Mesendoderm (in vitro differentiated cells): Measurements from ENCODE around the gene IARS2.
A peak's percentile ranks its signal among the peaks of the same experiment; 100 is the strongest.

Experiments
- DNase-seq: peaks from one replicate; pipeline ENCODE4 v3.0.0; 2013
- H2AK5ac ChIP-seq: 2 replicates; pipeline ENCODE4 v1.6.1; 2013; ENCODE audit warnings: low read length, inconsistent platforms
- H2BK120ac ChIP-seq: 2 replicates; pipeline ENCODE4 v1.6.1; 2013; ENCODE audit warnings: low read depth, mild to moderate bottlenecking, low read length, moderate library complexity, mixed read lengths
- H2BK15ac ChIP-seq: replicated peaks from 2 replicates; pipeline ENCODE4 v1.6.1; 2013; ENCODE audit warnings: low read depth, mild to moderate bottlenecking, moderate library complexity
- H2BK5ac ChIP-seq: 2 replicates; pipeline ENCODE4 v1.6.1; 2013; ENCODE audit warnings: low read length, inconsistent platforms
- H3K18ac ChIP-seq: 2 replicates; pipeline ENCODE4 v1.6.1; 2013; ENCODE audit warnings: mild to moderate bottlenecking, low read length, mixed read lengths
- H3K23ac ChIP-seq: one replicate; pipeline ENCODE4 v1.6.1; 2013; ENCODE audit warnings: low read length
- H3K27ac ChIP-seq: 2 replicates; pipeline ENCODE4 v1.5.1; 2013; ENCODE audit warnings: low read depth, mild to moderate bottlenecking, inconsistent platforms, low read length, moderate library complexity
- H3K27me3 ChIP-seq: 2 replicates; pipeline ENCODE4 v1.6.1; 2013; ENCODE audit warnings: low read length, control low read depth, mild to moderate bottlenecking, inconsistent platforms; ENCODE audit not compliant: insufficient read depth, poor library complexity
- H3K36me3 ChIP-seq: 2 replicates; pipeline ENCODE4 v1.6.1; 2013; ENCODE audit warnings: low read length, inconsistent platforms; ENCODE audit not compliant: control insufficient read depth, insufficient read depth
- H3K4ac ChIP-seq: one replicate; pipeline ENCODE4 v1.6.1; 2013; ENCODE audit warnings: low read depth, mild to moderate bottlenecking, low read length, moderate library complexity
- H3K4me1 ChIP-seq: 2 replicates; pipeline ENCODE4 v1.6.1; 2013; ENCODE audit warnings: low read depth, low read length, inconsistent platforms; ENCODE audit not compliant: control insufficient read depth
- H3K4me2 ChIP-seq: 2 replicates; pipeline ENCODE4 v1.6.1; 2013; ENCODE audit warnings: low read length
- H3K4me3 ChIP-seq: 2 replicates; pipeline ENCODE4 v1.5.1; 2013; ENCODE audit warnings: mild to moderate bottlenecking, low read length
- H3K56ac ChIP-seq: one replicate; pipeline ENCODE4 v1.6.1; 2013; ENCODE audit warnings: low read length
- H3K79me1 ChIP-seq: 2 replicates; pipeline ENCODE4 v1.6.1; 2013; ENCODE audit warnings: low read length, inconsistent platforms
- H3K79me2 ChIP-seq: 2 replicates; pipeline ENCODE4 v1.6.1; 2013; ENCODE audit warnings: mild to moderate bottlenecking, low read length; ENCODE audit not compliant: control insufficient read depth, insufficient read depth
- H3K9ac ChIP-seq: 2 replicates; pipeline ENCODE4 v1.6.1; 2013; ENCODE audit warnings: low read length, inconsistent platforms
- H4K5ac ChIP-seq: one replicate; pipeline ENCODE4 v1.6.1; 2013; ENCODE audit warnings: low read length
- H4K8ac ChIP-seq: one replicate; pipeline ENCODE4 v1.6.1; 2013; ENCODE audit warnings: low read depth, mild to moderate bottlenecking, control low read depth, low read length, moderate library complexity
- WGBS: extraction: QIAGEN DNeasy Blood & Tissue Kit; methylation state at CpG from one replicate; pipeline ENCODE4 v1.1.7; 2013; ENCODE audit warnings: low lambda C conversion rate, missing lambda C conversion rate; ENCODE audit not compliant: insufficient coverage; ENCODE audit errors: extremely low coverage; 5-methylcytosine and 5-hydroxymethylcytosine counted together

IARS2 gene

GRCh38 chr1:220123066-220123465, 29.1 kb downstream of the IARS2 start:
- Histone ChIP-seq H3K36me3 (no peaks in the 10 kb centered on the region), H3K56ac (no peak overlapping the region), H3K4me1 (no peaks in the 10 kb centered on the region), H3K4me2 (no peak overlapping the region), H3K4ac (no peak overlapping the region), H2BK5ac (no peak overlapping the region), H3K9ac (no peak overlapping the region), H3K27ac (no peak overlapping the region), H4K5ac (no peak overlapping the region), H2BK120ac (no peak overlapping the region), H2AK5ac (no peak overlapping the region), H2BK15ac (no peak overlapping the region), H3K18ac (no peak overlapping the region), H3K23ac (no peak overlapping the region), H3K79me2 (no peaks in the 10 kb centered on the region), H3K4me3 (no peak overlapping the region), H4K8ac (no peak overlapping the region), H3K27me3 (no peaks in the 10 kb centered on the region), H3K79me1 (no peaks in the 10 kb centered on the region)
- DNase-seq: no peak

GRCh38 chr1:220123889-220124288, 30.0 kb downstream of the IARS2 start:
- H4K8ac ChIP-seq: no peak overlapping the region
- no peak overlapping the region for H3K9ac ChIP-seq
- H3K18ac ChIP-seq: no peak overlapping the region
- H3K79me1 ChIP-seq: no peaks in the 10 kb centered on the region
- no peak overlapping the region for H3K4me3 ChIP-seq
- no peaks in the 10 kb centered on the region for H3K4me1 ChIP-seq
- no peak overlapping the region for H3K23ac ChIP-seq
- H2AK5ac ChIP-seq: no peak overlapping the region
- H3K4ac ChIP-seq: no peak overlapping the region
- no peaks in the 10 kb centered on the region for H3K27me3 ChIP-seq
- no peak overlapping the region for H3K4me2 ChIP-seq
- H2BK120ac ChIP-seq: no peak overlapping the region
- H3K36me3 ChIP-seq: no peaks in the 10 kb centered on the region
- H3K79me2 ChIP-seq: no peaks in the 10 kb centered on the region
- no peak overlapping the region for H2BK5ac ChIP-seq
- H3K56ac ChIP-seq: no peak overlapping the region
- peak; percentile 34 for DNase-seq
- no peak overlapping the region for H4K5ac ChIP-seq
- no peak overlapping the region for H2BK15ac ChIP-seq
- no peak overlapping the region for H3K27ac ChIP-seq

GRCh38 chr1:220124542-220124941, 30.6 kb downstream of the IARS2 start:
- no peaks in the 10 kb centered on the region for H3K27me3 ChIP-seq
- WGBS: no CpG with 5 or more reads among the region's 1 CpG
- no peaks in the 10 kb centered on the region for H3K4me1 ChIP-seq
- H4K5ac ChIP-seq: no peak overlapping the region
- H4K8ac ChIP-seq: no peak overlapping the region
- no peaks in the 10 kb centered on the region for H3K36me3 ChIP-seq
- no peak overlapping the region for H3K56ac ChIP-seq
- no peak overlapping the region for H2BK120ac ChIP-seq
- no peaks in the 10 kb centered on the region for H3K79me1 ChIP-seq
- H3K79me2 ChIP-seq: no peaks in the 10 kb centered on the region
- no peak overlapping the region for H3K9ac ChIP-seq
- H3K27ac ChIP-seq: no peak overlapping the region
- no peak overlapping the region for H3K18ac ChIP-seq
- no peak overlapping the region for H3K23ac ChIP-seq
- no peak overlapping the region for H3K4me2 ChIP-seq
- no peak overlapping the region for H2AK5ac ChIP-seq
- peak; percentile 34 for DNase-seq
- no peak overlapping the region for H3K4me3 ChIP-seq
- H2BK15ac ChIP-seq: no peak overlapping the region
- H2BK5ac ChIP-seq: no peak overlapping the region
- no peak overlapping the region for H3K4ac ChIP-seq

- Histone ChIP-seq H3K23ac (no peak overlapping the region), H2BK15ac (no peak overlapping the region), H2BK120ac (no peak overlapping the region), H3K27me3 (no peaks in the 10 kb centered on the region), H3K18ac (no peak overlapping the region), H3K4me2 (no peak overlapping the region), H2BK5ac (no peak overlapping the region), H3K4me1 (no peaks in the 10 kb centered on the region), H3K36me3 (no peaks in the 10 kb centered on the region), H3K4ac (no peak overlapping the region), H3K79me2 (no peaks in the 10 kb centered on the region), H3K4me3 (no peak overlapping the region), H3K9ac (no peak overlapping the region), H2AK5ac (no peak overlapping the region), H3K27ac (no peak overlapping the region), H4K5ac (no peak overlapping the region), H3K79me1 (no peaks in the 10 kb centered on the region), H4K8ac (no peak overlapping the region), H3K56ac (no peak overlapping the region)
- no peak for DNase-seq
- no CpG with 5 or more reads among the region's 3 CpGs for WGBS
Observed at GRCh38 chr1:220127076-220127475, 33.1 kb downstream of the IARS2 start.

GRCh38 chr1:220129479-220130210, 35.7 kb downstream of the IARS2 start:
- Histone ChIP-seq H3K56ac (no peak overlapping the region), H4K8ac (no peak overlapping the region), H2AK5ac (no peak overlapping the region), H3K4ac (no peak overlapping the region), H3K27ac (no peak overlapping the region), H2BK120ac (no peak overlapping the region), H3K36me3 (no peaks in the 10 kb centered on the region), H3K79me1 (no peaks in the 10 kb centered on the region), H3K4me1 (no peaks in the 10 kb centered on the region), H4K5ac (no peak overlapping the region), H3K4me2 (no peak overlapping the region), H2BK15ac (no peak overlapping the region), H3K27me3 (no peaks in the 10 kb centered on the region), H3K4me3 (no peak overlapping the region), H3K9ac (no peak overlapping the region), H3K23ac (no peak overlapping the region), H3K79me2 (no peaks in the 10 kb centered on the region), H3K18ac (no peak overlapping the region), H2BK5ac (no peak overlapping the region)
- no peak for DNase-seq

GRCh38 chr1:220135755-220136154, 41.8 kb downstream of the IARS2 start:
- no CpG with 5 or more reads among the region's 2 CpGs for WGBS
- Histone ChIP-seq H3K18ac (no peak overlapping the region), H3K4me1 (no peaks in the 10 kb centered on the region), H3K4me3 (no peak overlapping the region), H3K4me2 (no peak overlapping the region), H3K56ac (no peak overlapping the region), H3K79me2 (no peaks in the 10 kb centered on the region), H2BK15ac (no peak overlapping the region), H4K5ac (no peak overlapping the region), H4K8ac (no peak overlapping the region), H3K36me3 (no peaks in the 10 kb centered on the region), H3K27me3 (no peaks in the 10 kb centered on the region), H3K27ac (no peak overlapping the region), H3K23ac (no peak overlapping the region), H3K4ac (no peak overlapping the region), H2AK5ac (no peak overlapping the region), H3K9ac (no peak overlapping the region), H3K79me1 (no peaks in the 10 kb centered on the region), H2BK120ac (no peak overlapping the region), H2BK5ac (no peak overlapping the region)
- no peak for DNase-seq
